ENCODE measurements around the gene THAP10. TPM values are rescaled to one million over a fixed set of nuclear protein-coding genes. Genes with fewer than 3 reads are reported as not detected.

The THAP10 gene
- total RNA-seq, 2 experiments from 2014 or later = not detected

GRCh38 chr15:70880781-70881180 lies 11.5 kb downstream of the THAP10 start:
- POLR2A ChIA-PET = no interaction called here
- H3K36me3 ChIP-seq (ENCODE audit: insufficient read depth, low read length) = no peaks in the 10 kb centered on the region
- no peaks in the 10 kb centered on the region for H3K36me3 Mint-ChIP-seq (ENCODE audit: low read depth)
- no peak for TF ChIP-seq CTCF (IDR thresholded peaks at IDR 0.05)
- H3K4me3 ChIP-seq (ENCODE audit: low read length) = no peak overlapping the region
- no peaks in the 10 kb centered on the region for H3K9me3 Mint-ChIP-seq
- peaks cover 69% of the 10 kb centered on the region for H3K27me3 Mint-ChIP-seq
- no peak overlapping the region for H3K27ac Mint-ChIP-seq
- CTCF ChIA-PET = no interaction called here
- H3K27ac ChIP-seq (ENCODE audit: low read depth in 1 of 2, low read length in 2 of 2) = no peak overlapping the region
- no peaks in the 10 kb centered on the region for H3K4me1 Mint-ChIP-seq (ENCODE audit: low read depth)
- H3K4me1 ChIP-seq (ENCODE audit: insufficient read depth, low read length) = no peaks in the 10 kb centered on the region
- DNase-seq (no peak), ATAC-seq (ENCODE audit: poor library complexity) (no peak)
- intact Hi-C loops (cut with DNase I, micrococcal nuclease) = no loop called here
- H3K9me3 ChIP-seq (ENCODE audit: control insufficient read depth in 1 of 2, insufficient read depth in 1 of 2, low read length in 2 of 2) = no peaks in the 10 kb centered on the region
- H3K4me3 Mint-ChIP-seq = no peak overlapping the region
- H3K27me3 ChIP-seq (ENCODE audit: control insufficient read depth in 1 of 2, insufficient read depth in 2 of 2, low read length in 2 of 2) = peaks cover 3 to 17% of the 10 kb centered on the region in 2 experiments

GRCh38 chr15:70879401-70879800 lies 12.8 kb downstream of the THAP10 start:
- H3K4me1 ChIP-seq (ENCODE audit: insufficient read depth, low read length) = no peaks in the 10 kb centered on the region
- no peak overlapping the region for H3K27ac ChIP-seq (ENCODE audit: low read depth in 1 of 2, low read length in 2 of 2)
- ChIA-PET CTCF (no interaction called here), POLR2A (no interaction called here)
- no peaks in the 10 kb centered on the region for H3K36me3 Mint-ChIP-seq (ENCODE audit: low read depth)
- no peak overlapping the region for H3K4me3 Mint-ChIP-seq
- intact Hi-C loops (cut with DNase I, micrococcal nuclease) = no loop called here
- no peaks in the 10 kb centered on the region for H3K4me1 Mint-ChIP-seq (ENCODE audit: low read depth)
- TF ChIP-seq CTCF (IDR thresholded peaks at IDR 0.05) = no peak
- no peak overlapping the region for H3K27ac Mint-ChIP-seq
- no peak overlapping the region for H3K4me3 ChIP-seq (ENCODE audit: low read length)
- no peaks in the 10 kb centered on the region for H3K36me3 ChIP-seq (ENCODE audit: insufficient read depth, low read length)
- H3K27me3 ChIP-seq (ENCODE audit: control insufficient read depth in 1 of 2, insufficient read depth in 2 of 2, low read length in 2 of 2) = peaks cover 3 to 19% of the 10 kb centered on the region in 2 experiments
- ATAC-seq (ENCODE audit: poor library complexity) (no peak), DNase-seq (no peak)
- no peaks in the 10 kb centered on the region for H3K9me3 Mint-ChIP-seq
- peaks cover 74% of the 10 kb centered on the region for H3K27me3 Mint-ChIP-seq
- no peaks in the 10 kb centered on the region for H3K9me3 ChIP-seq (ENCODE audit: control insufficient read depth in 1 of 2, insufficient read depth in 1 of 2, low read length in 2 of 2)

GRCh38 chr15:70876683-70877082 lies 15.6 kb downstream of the THAP10 start:
- ATAC-seq (ENCODE audit: poor library complexity) = no peak
- H3K27me3 Mint-ChIP-seq = peaks cover 66% of the 10 kb centered on the region

More at GRCh38 chr15:70876683-70877082, 15.6 kb downstream of the THAP10 start:
- intact Hi-C loops (cut with DNase I, micrococcal nuclease) = no loop called here
- no peaks in the 10 kb centered on the region for H3K36me3 ChIP-seq (ENCODE audit: insufficient read depth, low read length)
- no peak for DNase-seq
- H3K27me3 ChIP-seq (ENCODE audit: control insufficient read depth in 1 of 2, insufficient read depth in 2 of 2, low read length in 2 of 2) = peaks cover 3 to 18% of the 10 kb centered on the region in 2 experiments
- H3K4me3 Mint-ChIP-seq = no peak overlapping the region
- POLR2A ChIA-PET = no interaction called here
- no peaks in the 10 kb centered on the region for H3K4me1 Mint-ChIP-seq (ENCODE audit: low read depth)
- no peaks in the 10 kb centered on the region for H3K36me3 Mint-ChIP-seq (ENCODE audit: low read depth)
- TF ChIP-seq CTCF (IDR thresholded peaks at IDR 0.05) = no peak
- H3K4me1 ChIP-seq (ENCODE audit: insufficient read depth, low read length) = no peaks in the 10 kb centered on the region
- H3K27ac ChIP-seq (ENCODE audit: low read depth in 1 of 2, low read length in 2 of 2) = no peak overlapping the region
- no peak overlapping the region for H3K4me3 ChIP-seq (ENCODE audit: low read length)
- no peak overlapping the region for H3K27ac Mint-ChIP-seq
- CTCF ChIA-PET = no interaction called here
- H3K9me3 ChIP-seq (ENCODE audit: control insufficient read depth in 1 of 2, insufficient read depth in 1 of 2, low read length in 2 of 2) = no peaks in the 10 kb centered on the region
- no peaks in the 10 kb centered on the region for H3K9me3 Mint-ChIP-seq
